ENCODE results near the gene TNS2. TPM values are rescaled to one million over a fixed set of nuclear protein-coding genes. Genes with fewer than 3 reads are reported as not detected.

Gene TNS2
- polyA plus RNA-seq, 1 of the 3 experiments (the other 2 are of a cell fraction) = 50.0 TPM

GRCh38 chr12:53100466-53101151 lies 50.7 kb downstream of the TNS2 start:
- H3K36me3 ChIP-seq (replicated peaks in 1 of 2; ENCODE audit: control insufficient read depth in 1 of 2, insufficient read depth in 2 of 2, low read length in 1 of 2) = peaks cover 8% of the 10 kb centered on the region in 2 experiments
- ChIA-PET CTCF (interaction anchor here (0.6 to 7.6 kb wide), 18 partner anchors 8 to 167 kb away, joined by 3 to 385 read pairs (median 6); partner anchors contain the start of genes ESPL1, SPRYD3 and TNS2), POLR2A (no interaction called here)
- H3K4me2 ChIP-seq = 0 out of 2 replicates have a peak overlapping the region, but pooled peaks have one; percentile 33
- H3K27me3 ChIP-seq (ENCODE audit: insufficient read depth) = no peaks in the 10 kb centered on the region
- no peak overlapping the region for H3K27ac ChIP-seq (ENCODE audit: low read depth in 2 of 2, low read length in 1 of 2)
- H3K79me2 ChIP-seq (ENCODE audit: insufficient read depth) = peaks cover 10% of the 10 kb centered on the region; the same call in 1 of the 2 replicates
- no peaks in the 10 kb centered on the region for H4K20me1 ChIP-seq (ENCODE audit: insufficient read depth)
- H3K9ac ChIP-seq = no peak overlapping the region
- no peak overlapping the region for H3K4me3 ChIP-seq (ENCODE audit: low read depth in 2 of 2, low read length in 1 of 2)
- TF ChIP-seq RCOR1 (IDR thresholded peaks at IDR 0.05; ENCODE audit: low read length) (no peak), NFIC (IDR thresholded peaks at IDR 0.05; ENCODE audit: borderline replicate concordance) (no peak), FOXJ3 (CRISPR knock-in tag; IDR thresholded peaks at IDR 0.05) (no peak), EP300 (IDR thresholded peaks at IDR 0.05; ENCODE audit: borderline replicate concordance in 1 of 2, low read depth in 1 of 2, low read length in 1 of 2) (no peak)
- no peaks in the 10 kb centered on the region for H3K9me3 ChIP-seq
- H2AFZ ChIP-seq (ENCODE audit: low read depth) = no peak overlapping the region
- peaks cover 10 to 21% of the 10 kb centered on the region in 2 experiments; a peak in 2 of 4 replicates for H3K4me1 ChIP-seq (ENCODE audit: control insufficient read depth in 1 of 2, insufficient read depth in 2 of 2, low read depth in 1 of 2, low read length in 1 of 2)
- WGBS (ENCODE audit: low lambda C conversion rate) = 87% methylated on average over 12 of the region's 13 CpGs
- H3F3A ChIP-seq (replicated peaks; ENCODE audit: insufficient read depth) = peaks cover 30% of the 10 kb centered on the region
- no peaks in the 10 kb centered on the region for H3K9me2 ChIP-seq
- no peak for DNase-seq

GRCh38 chr12:53101266-53101665 lies 51.4 kb downstream of the TNS2 start:
- Histone ChIP-seq H3K9ac (no peak overlapping the region), H3K27ac (ENCODE audit: low read depth in 2 of 2, low read length in 1 of 2) (no peak overlapping the region), H4K20me1 (ENCODE audit: insufficient read depth) (no peaks in the 10 kb centered on the region), H3F3A (replicated peaks; ENCODE audit: insufficient read depth) (peaks cover 30% of the 10 kb centered on the region), H3K4me3 (ENCODE audit: low read depth in 2 of 2, low read length in 1 of 2) (no peak overlapping the region), H3K36me3 (replicated peaks in 1 of 2; ENCODE audit: control insufficient read depth in 1 of 2, insufficient read depth in 2 of 2, low read length in 1 of 2) (peaks cover 8% of the 10 kb centered on the region in 2 experiments), H3K9me2 (no peaks in the 10 kb centered on the region), H3K27me3 (ENCODE audit: insufficient read depth) (no peaks in the 10 kb centered on the region), H3K4me1 (ENCODE audit: control insufficient read depth in 1 of 2, insufficient read depth in 2 of 2, low read depth in 1 of 2, low read length in 1 of 2) (peaks cover 7 to 27% of the 10 kb centered on the region in 2 experiments; a peak in 2 of 4 replicates), H3K9me3 (no peaks in the 10 kb centered on the region), H2AFZ (ENCODE audit: low read depth) (no peak overlapping the region), H3K4me2 (no peak overlapping the region), H3K79me2 (ENCODE audit: insufficient read depth) (peaks cover 10% of the 10 kb centered on the region; the same call in 1 of the 2 replicates)
- no peak for DNase-seq
- no peak for TF ChIP-seq SMC3 (IDR thresholded peaks at IDR 0.05; ENCODE audit: low read depth, low read length)
- TF ChIP-seq ZBTB33 (IDR thresholded peaks at IDR 0.05; ENCODE audit: borderline replicate concordance, low read depth) = no peak
- no peak for TF ChIP-seq TCF12 (IDR thresholded peaks at IDR 0.05)
- TF ChIP-seq JUND (IDR thresholded peaks at IDR 0.05) = no peak
- TF ChIP-seq USF1 (IDR thresholded peaks at IDR 0.05; ENCODE audit: borderline replicate concordance, low read depth) = no peak
- no peak for TF ChIP-seq YY1 (IDR thresholded peaks at IDR 0.05; ENCODE audit: low read depth)
- no peak for TF ChIP-seq RFX5 (IDR thresholded peaks at IDR 0.05; ENCODE audit: low read length)
- TF ChIP-seq FOSL2 (IDR thresholded peaks at IDR 0.05; ENCODE audit: borderline replicate concordance, low read depth) = no peak
- TF ChIP-seq FOXJ3 (CRISPR knock-in tag; IDR thresholded peaks at IDR 0.05) = no peak
- TF ChIP-seq EP300 (IDR thresholded peaks at IDR 0.05; ENCODE audit: borderline replicate concordance in 1 of 2, low read depth in 1 of 2, low read length in 1 of 2) = no peak
- no peak for TF ChIP-seq CTCF (IDR thresholded peaks at IDR 0.05)
- ChIA-PET CTCF (interaction anchor here (1.0 to 7.6 kb wide), 4 partner anchors 11 to 54 kb away, joined by 3 to 385 read pairs (median 15); no protein-coding TSS in a partner anchor), POLR2A (no interaction called here)
- WGBS (ENCODE audit: low lambda C conversion rate) = 88% methylated on average over 7 of the region's 7 CpGs

Measured in SK-N-SH (cell line).